ENCODE measurements around the gene PCK1.

GRCh38 chr20:57532104-57532503, 28.8 kb upstream of the PCK1 start:
- TF ChIP-seq EZH2 (IDR thresholded peaks at IDR 0.05) (no peak), FOXP2 (optimal IDR thresholded peaks at IDR 0.05; ENCODE audit: control extremely low read depth, extremely low read length, insufficient read depth) (no peak), POLR2AphosphoS5 (IDR thresholded peaks at IDR 0.05; ENCODE audit: borderline replicate concordance, low read depth, low read length) (no peak)
